GM21526 (cell line): Measurements from ENCODE around the gene ELFN2.
"Not testable (repeated sequence)": the region's sequence is repeated elsewhere in the genome, so short reads cannot be mapped to it uniquely, and the experiment has no call there.

ENCODE experiments used
- ATAC-seq: cut with Tn5 transposase; IDR thresholded peaks from one replicate; pipeline ENCODE4 v1.9.1; 2021; ENCODE audit warnings: moderate library complexity; ENCODE audit not compliant: unreplicated experiment, low FRiP score

ELFN2 gene

GRCh38 chr22:37413546-37413945 is 13.7 kb downstream of the ELFN2 start:
- no peak for ATAC-seq

GRCh38 chr22:37412495-37413250 is 14.6 kb downstream of the ELFN2 start:
- ATAC-seq = no peak

GRCh38 chr22:37411655-37412054 is 15.6 kb downstream of the ELFN2 start:
- no peak for ATAC-seq

- ATAC-seq = no peak
Observed at GRCh38 chr22:37410174-37411055, 16.9 kb downstream of the ELFN2 start.

- no peak for ATAC-seq
Observed at GRCh38 chr22:37409459-37410050, 17.7 kb downstream of the ELFN2 start.

GRCh38 chr22:37409031-37409430 is 18.2 kb downstream of the ELFN2 start:
- ATAC-seq = no peak

GRCh38 chr22:37407856-37408255 is 19.4 kb downstream of the ELFN2 start:
- ATAC-seq = no peak

GRCh38 chr22:37406441-37407235 is 20.6 kb downstream of the ELFN2 start:
- ATAC-seq = no peak

- no peak for ATAC-seq
Observed at GRCh38 chr22:37404091-37404490, 23.2 kb downstream of the ELFN2 start.

GRCh38 chr22:37403267-37403960 is 23.9 kb downstream of the ELFN2 start:
- no peak for ATAC-seq

- ATAC-seq = no peak
Observed at GRCh38 chr22:37402184-37402506, 25.1 kb downstream of the ELFN2 start.

GRCh38 chr22:37401401-37402183 is 25.7 kb downstream of the ELFN2 start:
- no peak for ATAC-seq

- ATAC-seq = no peak
Observed at GRCh38 chr22:37400719-37401118, 26.6 kb downstream of the ELFN2 start.

GRCh38 chr22:37399457-37399856 is 27.8 kb downstream of the ELFN2 start:
- not testable (repeated sequence) for ATAC-seq

- no peak for ATAC-seq
Observed at GRCh38 chr22:37397226-37397625, 30.1 kb downstream of the ELFN2 start.

GRCh38 chr22:37396488-37397084 is 30.7 kb downstream of the ELFN2 start:
- ATAC-seq = no peak

GRCh38 chr22:37394341-37394740 is 32.9 kb downstream of the ELFN2 start:
- no peak for ATAC-seq

GRCh38 chr22:37393746-37394145 is 33.5 kb downstream of the ELFN2 start:
- no peak for ATAC-seq
